SK-N-SH (cell line): Measurements from ENCODE around the gene PTDSS2. TPM values are rescaled to one million over a fixed set of nuclear protein-coding genes. Genes with fewer than 3 reads are reported as not detected.

ENCODE experiments used
- CTCF ChIA-PET: fragments of 300-600, 350-600 bp; formaldehyde crosslinking; extraction: SDS; loops from one replicate; lab custom pipeline; 2021; lab: Yijun Ruan, JAX
- POLR2A ChIA-PET: fragments of 350-600 bp; sonication (Branson Sonifier 250); formaldehyde crosslinking; extraction: SDS; loops from one replicate; lab custom pipeline; 2020; ENCODE audit warnings: antibody characterized with exemption, inconsistent platforms; lab: Yijun Ruan, JAX
- DNase-seq: peaks from one replicate; pipeline ENCODE4 v3.0.0; 2012
- H2AFZ ChIP-seq: fragments of 200-600 bp; sonication (generic); 2 replicates; pipeline ENCODE4 v1.8.1; 2016; ENCODE audit warnings: antibody characterized with exemption, mild to moderate bottlenecking, low read depth
- H3F3A ChIP-seq: fragments of 200-600 bp; sonication (generic); replicated peaks from 2 replicates; pipeline ENCODE3; 2016; ENCODE audit warnings: antibody characterized with exemption, mild to moderate bottlenecking; ENCODE audit not compliant: insufficient read depth
- H3K27ac ChIP-seq, 2 experiments: fragments of 200-500 bp in 1 of 2; fragments of 200-600 bp in 1 of 2; sonication (Bioruptor generic) in 1 of 2; sonication (generic), shearing (Covaris generic) in 1 of 2; 2 replicates each; pipeline versions ENCODE4 v1.5.1 to v1.6.1; 2014 to 2016; ENCODE audit warnings: low read depth in 2 of 2, inconsistent platforms in 1 of 2, low read length in 1 of 2, mild to moderate bottlenecking in 1 of 2, mixed read lengths in 1 of 2
- H3K27me3 ChIP-seq: fragments of 200-600 bp; sonication (generic), shearing (Covaris generic); 2 replicates; pipeline ENCODE4 v1.6.1; 2016; ENCODE audit warnings: mixed run types; ENCODE audit not compliant: insufficient read depth
- H3K36me3 ChIP-seq, 2 experiments: fragments of 200-500 bp in 1 of 2; fragments of 200-600 bp in 1 of 2; sonication (Bioruptor generic) in 1 of 2; sonication (generic) in 1 of 2; replicated peaks in 1 of 2; 2 replicates each; pipeline versions ENCODE3 to v1.5.1; 2014 to 2016; ENCODE audit warnings: low read length in 1 of 2, mild to moderate bottlenecking in 1 of 2; ENCODE audit not compliant: insufficient read depth in 2 of 2, control insufficient read depth in 1 of 2
- H3K4me1 ChIP-seq, 2 experiments: fragments of 200-500 bp in 1 of 2; fragments of 200-600 bp in 1 of 2; sonication (Bioruptor generic) in 1 of 2; sonication (generic), shearing (Covaris generic) in 1 of 2; 2 replicates each; pipeline versions ENCODE4 v1.5.1 to v1.6.1; 2014 to 2016; ENCODE audit warnings: low read depth in 1 of 2, low read length in 1 of 2, mixed run types in 1 of 2; ENCODE audit not compliant: insufficient read depth in 2 of 2, control insufficient read depth in 1 of 2
- H3K4me2 ChIP-seq: fragments of 200-600 bp; sonication (generic), shearing (Covaris generic); 2 replicates; pipeline ENCODE4 v1.6.1; 2017; ENCODE audit warnings: mixed run types
- H3K4me3 ChIP-seq, 2 experiments: fragments of 200-500 bp in 1 of 2; fragments of 200-600 bp in 1 of 2; sonication (Bioruptor generic) in 1 of 2; sonication (generic), shearing (Covaris generic) in 1 of 2; 2 replicates each; pipeline versions ENCODE4 v1.5.1 to v1.8.1; 2014 to 2016; ENCODE audit warnings: low read depth in 2 of 2, inconsistent platforms in 1 of 2, low read length in 1 of 2, mild to moderate bottlenecking in 1 of 2, mixed read lengths in 1 of 2, moderate library complexity in 1 of 2
- H3K79me2 ChIP-seq: fragments of 200-600 bp; sonication (generic); 2 replicates; pipeline ENCODE4 v1.8.1; 2017; ENCODE audit warnings: mild to moderate bottlenecking; ENCODE audit not compliant: insufficient read depth
- H3K9ac ChIP-seq: fragments of 200-600 bp; sonication (generic); 2 replicates; pipeline ENCODE4 v1.6.1; 2017; ENCODE audit warnings: mixed run types
- H3K9me2 ChIP-seq: fragments of 200-600 bp; sonication (generic); 2 replicates; pipeline ENCODE4 v1.6.1; 2017; ENCODE audit warnings: mixed run types
- H3K9me3 ChIP-seq: fragments of 200-600 bp; sonication (generic); 2 replicates; pipeline ENCODE4 v1.6.1; 2017; ENCODE audit warnings: mixed run types, mild to moderate bottlenecking, moderate library complexity
- H4K20me1 ChIP-seq: fragments of 200-600 bp; sonication (generic); 2 replicates; pipeline ENCODE4 v1.6.1; 2017; ENCODE audit warnings: mild to moderate bottlenecking, mixed run types; ENCODE audit not compliant: insufficient read depth
- CHD2 ChIP-seq: fragments of 150-350 bp; IDR thresholded peaks from 2 replicates; pipeline ENCODE4 v1.6.1; 2018; ENCODE audit warnings: low read length; ENCODE audit not compliant: partially characterized antibody
- CTCF ChIP-seq: fragments of 200-600 bp; sonication (generic); IDR thresholded peaks from 2 replicates; pipeline ENCODE4 v1.6.1; 2017; ENCODE audit warnings: antibody characterized with exemption, mild to moderate bottlenecking, moderate library complexity
- EP300 ChIP-seq, 2 experiments: IDR thresholded peaks; 2 replicates each; pipeline versions ENCODE4 v1.4.0 to v1.6.1; 2012; ENCODE audit warnings: borderline replicate concordance in 1 of 2, low read depth in 1 of 2, low read length in 1 of 2
- FOSL2 ChIP-seq: IDR thresholded peaks from 2 replicates; pipeline ENCODE4 v1.4.0; 2012; ENCODE audit warnings: low read depth, mild to moderate bottlenecking, moderate library complexity, borderline replicate concordance
- MAX ChIP-seq: IDR thresholded peaks from 2 replicates; pipeline ENCODE4 v1.4.0; 2012; ENCODE audit warnings: low read depth
- POLR2AphosphoS5 ChIP-seq: IDR thresholded peaks from 2 replicates; pipeline ENCODE4 v1.6.1; 2012; ENCODE audit warnings: low read depth, low read length
- RAD21 ChIP-seq: IDR thresholded peaks from 2 replicates; pipeline ENCODE4 v1.6.1; 2012; ENCODE audit warnings: mild to moderate bottlenecking, low read length
- SMC3 ChIP-seq: IDR thresholded peaks from 2 replicates; pipeline ENCODE4 v1.6.1; 2012; ENCODE audit warnings: low read depth, low read length, improper control_type of control experiment
- YY1 ChIP-seq: IDR thresholded peaks from 2 replicates; pipeline ENCODE4 v1.4.0; 2012; ENCODE audit warnings: low read depth, mild to moderate bottlenecking
- WGBS: methylation state at CpG from one replicate; pipeline ENCODE4 v1.1.6; 2017; ENCODE audit warnings: low lambda C conversion rate; 5-methylcytosine and 5-hydroxymethylcytosine counted together
- polyA plus RNA-seq, 3 experiments: library from polyadenylated mRNA; depleted of rRNA; stranded (reverse); fragments of >200 nt; gene quantifications; 2 replicates each; pipeline ENCODE4 v1.2.3, GENCODE V29; 2012
- TF ChIP-seq, protein P1 (sequence below): IDR thresholded peaks from 2 replicates; pipeline ENCODE4; 2012
- TF ChIP-seq, protein P2 (sequence below): IDR thresholded peaks from 2 replicates; pipeline ENCODE4 v1.6.1; 2012; ENCODE audit warnings: mild to moderate bottlenecking, low read depth, low read length, moderate library complexity
- TF ChIP-seq, protein P3 (sequence below): fragments of 150-350 bp; IDR thresholded peaks from 2 replicates; pipeline ENCODE4 v1.6.1; 2017; ENCODE audit warnings: antibody characterized with exemption, low read length, low read depth, borderline replicate concordance

PTDSS2 gene
- polyA plus RNA-seq, 1 of the 3 experiments (the other 2 are of a cell fraction) = 28.6 TPM

- DNase-seq = no peak
- Histone ChIP-seq H3F3A (peaks cover 4% of the 10 kb centered on the region), H3K36me3 (peaks cover 6 to 21% of the 10 kb centered on the region in 2 experiments), H3K4me3 (no peak overlapping the region)
- no peak for TF ChIP-seq CTCF
- no peak for TF ChIP-seq CHD2
- TF ChIP-seq, protein P1, sequence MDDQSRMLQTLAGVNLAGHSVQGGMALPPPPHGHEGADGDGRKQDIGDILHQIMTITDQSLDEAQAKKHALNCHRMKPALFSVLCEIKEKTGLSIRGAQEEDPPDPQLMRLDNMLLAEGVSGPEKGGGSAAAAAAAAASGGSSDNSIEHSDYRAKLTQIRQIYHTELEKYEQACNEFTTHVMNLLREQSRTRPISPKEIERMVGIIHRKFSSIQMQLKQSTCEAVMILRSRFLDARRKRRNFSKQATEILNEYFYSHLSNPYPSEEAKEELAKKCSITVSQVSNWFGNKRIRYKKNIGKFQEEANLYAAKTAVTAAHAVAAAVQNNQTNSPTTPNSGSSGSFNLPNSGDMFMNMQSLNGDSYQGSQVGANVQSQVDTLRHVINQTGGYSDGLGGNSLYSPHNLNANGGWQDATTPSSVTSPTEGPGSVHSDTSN = no peak
- TF ChIP-seq FOSL2 = no peak
- TF ChIP-seq MAX = no peak
- TF ChIP-seq RAD21 = no peak
- no peak for TF ChIP-seq POLR2AphosphoS5
- TF ChIP-seq, protein P2, sequence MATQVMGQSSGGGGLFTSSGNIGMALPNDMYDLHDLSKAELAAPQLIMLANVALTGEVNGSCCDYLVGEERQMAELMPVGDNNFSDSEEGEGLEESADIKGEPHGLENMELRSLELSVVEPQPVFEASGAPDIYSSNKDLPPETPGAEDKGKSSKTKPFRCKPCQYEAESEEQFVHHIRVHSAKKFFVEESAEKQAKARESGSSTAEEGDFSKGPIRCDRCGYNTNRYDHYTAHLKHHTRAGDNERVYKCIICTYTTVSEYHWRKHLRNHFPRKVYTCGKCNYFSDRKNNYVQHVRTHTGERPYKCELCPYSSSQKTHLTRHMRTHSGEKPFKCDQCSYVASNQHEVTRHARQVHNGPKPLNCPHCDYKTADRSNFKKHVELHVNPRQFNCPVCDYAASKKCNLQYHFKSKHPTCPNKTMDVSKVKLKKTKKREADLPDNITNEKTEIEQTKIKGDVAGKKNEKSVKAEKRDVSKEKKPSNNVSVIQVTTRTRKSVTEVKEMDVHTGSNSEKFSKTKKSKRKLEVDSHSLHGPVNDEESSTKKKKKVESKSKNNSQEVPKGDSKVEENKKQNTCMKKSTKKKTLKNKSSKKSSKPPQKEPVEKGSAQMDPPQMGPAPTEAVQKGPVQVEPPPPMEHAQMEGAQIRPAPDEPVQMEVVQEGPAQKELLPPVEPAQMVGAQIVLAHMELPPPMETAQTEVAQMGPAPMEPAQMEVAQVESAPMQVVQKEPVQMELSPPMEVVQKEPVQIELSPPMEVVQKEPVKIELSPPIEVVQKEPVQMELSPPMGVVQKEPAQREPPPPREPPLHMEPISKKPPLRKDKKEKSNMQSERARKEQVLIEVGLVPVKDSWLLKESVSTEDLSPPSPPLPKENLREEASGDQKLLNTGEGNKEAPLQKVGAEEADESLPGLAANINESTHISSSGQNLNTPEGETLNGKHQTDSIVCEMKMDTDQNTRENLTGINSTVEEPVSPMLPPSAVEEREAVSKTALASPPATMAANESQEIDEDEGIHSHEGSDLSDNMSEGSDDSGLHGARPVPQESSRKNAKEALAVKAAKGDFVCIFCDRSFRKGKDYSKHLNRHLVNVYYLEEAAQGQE = no peak
- no peak for TF ChIP-seq SMC3
- TF ChIP-seq EP300 (IDR thresholded peaks at IDR 0.05; ENCODE audit: borderline replicate concordance in 1 of 2, low read depth in 1 of 2, low read length in 1 of 2) = no peak
- TF ChIP-seq, protein P3, sequence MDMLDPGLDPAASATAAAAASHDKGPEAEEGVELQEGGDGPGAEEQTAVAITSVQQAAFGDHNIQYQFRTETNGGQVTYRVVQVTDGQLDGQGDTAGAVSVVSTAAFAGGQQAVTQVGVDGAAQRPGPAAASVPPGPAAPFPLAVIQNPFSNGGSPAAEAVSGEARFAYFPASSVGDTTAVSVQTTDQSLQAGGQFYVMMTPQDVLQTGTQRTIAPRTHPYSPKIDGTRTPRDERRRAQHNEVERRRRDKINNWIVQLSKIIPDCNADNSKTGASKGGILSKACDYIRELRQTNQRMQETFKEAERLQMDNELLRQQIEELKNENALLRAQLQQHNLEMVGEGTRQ = no peak
- no peak for TF ChIP-seq YY1
- TF ChIP-seq, all 33 proteins: peak for 0
- 98% methylated on average over 5 of the region's 5 CpGs for WGBS
- CTCF ChIA-PET = interaction anchor here (0.9 to 2.5 kb wide), 3 partner anchors 10 to 60 kb away, joined by 4 to 15 read pairs (median 4); no protein-coding TSS in a partner anchor
- no peaks in the 10 kb centered on the region for H3K9me2 ChIP-seq
- POLR2A ChIA-PET = no interaction called here
- H3K27ac ChIP-seq = no peak overlapping the region
- H2AFZ ChIP-seq = no peak overlapping the region
- H3K9me3 ChIP-seq = no peaks in the 10 kb centered on the region
- peaks cover 44% of the 10 kb centered on the region for H3K79me2 ChIP-seq
- no peaks in the 10 kb centered on the region for H3K27me3 ChIP-seq
- no peak overlapping the region for H3K9ac ChIP-seq
- no peaks in the 10 kb centered on the region for H4K20me1 ChIP-seq
- no peak overlapping the region for H3K4me2 ChIP-seq
- peaks cover 7 to 9% of the 10 kb centered on the region in 2 experiments; a peak in 2 of 4 replicates for H3K4me1 ChIP-seq
Observed at GRCh38 chr11:508956-509355, 58.9 kb downstream of the PTDSS2 start.
